Measurements from ENCODE around the gene NUDT16.
"Not testable (repeated sequence)": the region's sequence is repeated elsewhere in the genome, so short reads cannot be mapped to it uniquely, and the experiment has no call there.

The NUDT16 gene

DNA sequence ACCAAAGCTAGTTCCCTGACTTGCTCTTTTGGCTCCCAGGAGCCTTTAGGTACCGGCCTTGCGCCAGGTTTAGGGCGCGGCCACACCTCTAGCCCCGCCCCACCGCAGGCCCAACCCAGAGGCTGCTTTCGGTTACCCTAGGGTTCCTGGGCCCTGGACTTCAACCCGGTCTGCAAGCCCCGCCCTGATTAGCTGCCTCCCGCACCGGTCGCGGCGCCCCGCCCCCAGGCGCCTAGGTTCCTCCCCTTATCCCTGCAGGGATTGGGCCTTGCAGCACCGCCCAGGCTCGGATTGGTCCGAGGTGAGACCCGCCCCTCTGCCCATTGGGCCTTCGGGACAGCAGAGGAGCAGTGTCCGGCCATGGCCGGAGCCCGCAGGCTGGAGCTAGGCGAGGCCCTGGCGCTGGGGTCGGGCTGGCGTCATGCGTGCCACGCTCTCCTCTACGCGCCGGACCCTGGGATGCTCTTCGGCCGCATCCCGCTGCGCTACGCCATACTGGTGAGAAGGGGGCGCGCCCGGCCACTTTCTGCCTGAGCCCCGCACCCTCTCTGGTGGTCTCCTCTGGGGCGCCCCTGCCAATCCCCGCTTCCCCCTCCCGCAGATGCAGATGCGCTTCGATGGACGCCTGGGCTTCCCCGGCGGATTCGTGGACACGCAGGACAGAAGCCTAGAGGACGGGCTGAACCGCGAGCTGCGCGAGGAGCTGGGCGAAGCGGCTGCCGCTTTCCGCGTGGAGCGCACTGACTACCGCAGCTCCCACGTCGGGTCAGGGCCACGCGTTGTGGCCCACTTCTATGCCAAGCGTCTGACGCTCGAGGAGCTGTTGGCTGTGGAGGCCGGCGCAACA is at the start of gene NUDT16:
TSS of gene NUDT16 (plus strand) at position 330 of the 847 bp plus-strand sequence. CDS start at position 361, 31 bp downstream.
- DNase-seq = peak; percentile 97

- DNase-seq = no peak
These were observed 42.5 kb upstream of the NUDT16 start for GRCh38 chr3:131338948-131339640.

- no peak for DNase-seq
These were observed 39.8 kb upstream of the NUDT16 start for GRCh38 chr3:131341761-131342160.

DNA sequence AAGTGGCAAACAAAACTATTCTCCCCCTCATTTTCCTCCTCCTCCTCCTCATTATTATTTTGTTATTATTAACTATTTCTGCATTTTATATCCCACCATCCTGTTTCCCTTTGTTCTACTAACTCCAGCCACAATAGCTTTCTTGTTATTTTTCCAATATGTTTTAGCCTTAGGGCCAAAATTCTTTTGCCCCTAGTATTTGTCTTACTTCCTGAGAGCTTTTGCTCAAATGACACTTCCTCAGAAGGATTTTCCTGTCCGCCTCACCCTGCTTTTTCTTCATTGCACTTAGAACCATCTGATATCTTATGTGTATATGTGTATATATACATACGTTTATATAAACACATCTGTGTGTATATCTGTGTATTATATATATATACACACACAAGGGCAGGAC is 32.7 kb upstream of the NUDT16 start:
- no peak for DNase-seq

DNA sequence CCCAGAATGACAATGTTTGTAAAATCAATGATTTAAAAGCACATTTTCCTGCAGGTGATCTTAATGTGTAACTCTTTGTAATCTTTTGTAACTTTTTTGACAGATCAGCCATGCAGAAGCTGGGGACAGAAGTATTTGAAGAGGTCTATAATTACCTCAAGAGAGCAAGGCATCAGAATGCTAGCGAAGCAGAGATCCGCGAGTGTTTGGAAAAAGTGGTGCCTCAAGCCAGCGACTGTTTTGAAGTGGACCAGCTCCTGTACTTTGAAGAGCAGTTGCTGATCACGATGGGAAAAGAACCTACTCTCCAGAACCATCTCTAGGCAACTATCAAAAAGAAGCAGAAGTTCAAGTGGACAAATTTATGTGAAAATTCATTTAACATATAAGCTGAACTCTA is 32.1 kb upstream of the NUDT16 start:
- no peak for DNase-seq

DNA sequence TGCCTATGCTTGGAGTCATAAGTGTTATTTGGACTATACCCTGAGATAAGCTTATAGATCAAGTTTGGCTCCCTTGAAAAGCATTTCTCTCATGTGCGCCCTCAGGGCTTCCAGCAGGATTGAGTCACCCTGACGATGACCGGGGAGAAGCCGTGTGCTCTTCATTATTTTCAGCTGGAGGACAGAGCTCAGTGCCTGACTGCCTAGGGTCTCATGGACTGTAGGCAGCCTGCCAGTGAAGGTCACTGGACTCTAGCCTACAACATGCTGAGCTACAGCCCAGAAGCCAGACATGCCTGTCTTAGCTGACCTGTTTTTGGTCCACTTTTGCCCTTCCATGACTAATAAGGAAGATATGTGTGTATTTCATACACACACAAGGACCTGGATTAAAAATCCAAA is 31.6 kb upstream of the NUDT16 start:
- DNase-seq = no peak

- no peak for DNase-seq
These were observed 31.1 kb upstream of the NUDT16 start for GRCh38 chr3:131350506-131350905.

GRCh38 chr3:131353016-131353877 is 28.3 kb upstream of the NUDT16 start:
- DNase-seq = no peak

GRCh38 chr3:131353986-131354385 is 27.6 kb upstream of the NUDT16 start:
- DNase-seq = no peak

- DNase-seq = no peak
These were observed 25.5 kb upstream of the NUDT16 start for GRCh38 chr3:131356006-131356595.

DNA sequence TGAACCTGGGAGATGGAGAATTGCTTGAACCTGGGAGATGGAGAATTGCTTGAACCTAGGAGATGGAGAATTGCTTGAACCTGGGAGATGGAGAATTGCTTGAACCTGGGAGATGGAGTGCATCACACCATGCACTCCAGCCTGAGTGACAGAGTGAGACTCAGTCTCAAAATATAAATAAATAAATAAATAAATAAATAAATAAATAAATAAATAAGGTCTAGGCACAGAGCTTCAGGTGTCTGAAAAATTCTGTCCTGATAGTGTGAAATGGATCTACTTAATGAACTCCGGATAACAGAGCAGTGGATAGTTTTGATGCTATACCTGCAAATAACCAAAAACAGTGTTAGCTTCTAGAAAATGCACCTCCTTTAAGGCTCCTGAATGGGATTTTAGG is 24.3 kb upstream of the NUDT16 start:
- no peak for DNase-seq

DNA sequence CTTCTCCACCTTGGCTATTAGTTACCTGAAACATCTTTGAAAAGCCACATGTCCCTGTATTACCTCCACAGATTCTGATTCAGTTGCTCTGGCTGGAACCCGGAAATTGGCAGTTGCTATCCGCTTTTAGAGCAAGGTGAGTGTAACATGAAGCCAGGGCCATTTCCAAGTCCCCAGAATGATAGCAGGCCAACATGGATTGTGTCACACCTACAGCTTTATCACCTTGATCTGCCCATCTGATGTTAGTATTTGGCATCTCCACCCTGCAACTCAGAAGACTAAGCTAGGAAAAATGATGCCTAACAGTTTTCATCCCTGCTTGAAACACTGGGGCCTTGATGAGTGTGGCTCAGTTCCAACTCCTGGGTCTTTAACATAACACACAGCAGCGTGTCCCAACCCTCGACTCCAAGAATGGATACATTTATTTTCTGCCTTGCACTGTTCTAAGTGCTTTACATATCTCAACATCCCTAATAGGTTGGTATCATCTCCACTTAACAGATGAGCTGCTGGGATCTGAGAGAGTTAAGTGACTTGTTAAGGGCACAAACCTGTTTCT is 21.3 kb upstream of the NUDT16 start:
- no peak for DNase-seq

GRCh38 chr3:131361066-131361463 is 20.5 kb upstream of the NUDT16 start:
- peak; percentile 16 for DNase-seq

GRCh38 chr3:131361464-131362421 is 19.8 kb upstream of the NUDT16 start:
- DNase-seq = no peak

DNA sequence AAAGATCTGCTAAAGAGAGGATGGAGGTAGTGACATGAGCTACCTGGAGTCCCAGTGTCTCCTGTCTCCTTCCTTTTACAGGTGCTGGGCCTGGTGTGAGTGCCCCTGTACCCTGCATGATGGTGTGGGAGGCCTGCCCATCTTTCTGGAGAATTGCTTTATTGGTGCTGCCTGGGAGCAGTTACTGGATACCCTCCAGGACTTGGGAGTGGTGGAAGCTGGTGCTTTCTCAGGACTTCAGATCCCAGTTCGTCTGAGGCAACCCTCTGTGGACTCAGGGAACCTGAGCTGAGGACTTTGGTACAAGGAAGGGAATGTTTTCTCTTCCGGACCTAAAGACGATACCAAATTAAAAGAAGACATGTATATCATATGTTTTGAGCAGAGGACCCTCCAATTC is 18.3 kb upstream of the NUDT16 start:
- DNase-seq = no peak

DNA sequence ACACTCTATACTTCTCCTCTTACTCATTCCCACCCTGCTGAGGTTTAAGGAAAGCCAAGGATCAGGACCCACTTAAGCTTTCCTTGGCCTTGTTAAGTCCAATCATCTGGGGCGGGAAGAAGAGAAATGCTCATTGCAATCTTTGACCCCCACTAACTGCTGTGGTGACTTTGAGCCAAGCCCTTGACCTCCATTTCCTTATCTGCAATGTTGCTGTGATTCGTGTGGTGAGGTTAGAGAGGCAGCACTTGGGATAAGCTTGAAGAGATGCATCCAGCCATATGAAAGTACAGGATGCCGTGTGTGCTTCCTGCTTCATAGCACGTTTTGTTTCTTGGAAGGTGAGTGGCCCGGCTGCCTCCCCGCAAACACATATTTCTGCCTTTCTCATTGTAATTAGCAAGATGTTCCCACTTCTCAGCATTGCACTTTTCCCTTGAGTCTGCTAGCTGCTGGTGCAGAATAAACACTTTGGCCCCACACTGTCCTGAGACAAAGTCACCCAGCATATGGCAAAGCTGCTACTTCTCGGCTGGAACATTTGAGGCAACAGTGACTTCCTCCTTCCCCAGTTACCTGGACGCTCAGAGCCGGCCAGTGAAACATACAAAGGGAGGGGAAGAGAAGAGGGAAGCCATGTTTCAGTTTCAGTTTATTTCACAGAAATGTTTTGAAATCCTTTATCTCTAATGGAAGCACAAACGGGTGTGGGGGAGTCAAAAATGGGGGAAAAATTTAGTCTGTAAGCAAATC is 10.5 kb upstream of the NUDT16 start:
- DNase-seq = no peak

GRCh38 chr3:131371688-131372066 is 9.9 kb upstream of the NUDT16 start:
- no peak for DNase-seq

- no peak for DNase-seq
These were observed 6.8 kb upstream of the NUDT16 start for GRCh38 chr3:131374741-131375140.

- DNase-seq = not testable (repeated sequence)
These were observed 641 bp upstream of the NUDT16 start for GRCh38 chr3:131380821-131381444.
